IMR-90 (cell line): ENCODE measurements around the gene ME3.

Experiments
- BHLHE40 ChIP-seq: fragments of 150-350 bp; IDR thresholded peaks from 2 replicates; pipeline ENCODE4 v1.6.1; 2016; ENCODE audit warnings: mild to moderate bottlenecking, low read depth, low read length
- CEBPB ChIP-seq: IDR thresholded peaks from 2 replicates; pipeline ENCODE4 v1.6.1; 2012; ENCODE audit warnings: low read depth, low read length, improper control_type of control experiment
- CHD1 ChIP-seq: IDR thresholded peaks from 2 replicates; pipeline ENCODE4 v1.6.1; 2012; ENCODE audit warnings: low read depth, low read length, improper control_type of control experiment
- MAFK ChIP-seq: IDR thresholded peaks from 2 replicates; pipeline ENCODE4 v1.6.1; 2012; ENCODE audit warnings: low read depth, low read length, improper control_type of control experiment
- MAZ ChIP-seq: IDR thresholded peaks from 2 replicates; pipeline ENCODE4 v1.6.1; 2012; ENCODE audit warnings: low read depth, mild to moderate bottlenecking, low read length, improper control_type of control experiment, moderate library complexity, borderline replicate concordance
- MXI1 ChIP-seq: IDR thresholded peaks from 2 replicates; pipeline ENCODE4 v1.6.1; 2012; ENCODE audit warnings: low read depth, mild to moderate bottlenecking, low read length, moderate library complexity, borderline replicate concordance
- NFE2L2 ChIP-seq: fragments of 150-350 bp; IDR thresholded peaks from 2 replicates; pipeline ENCODE4 v1.6.1; 2016; ENCODE audit warnings: low read depth, mild to moderate bottlenecking, low read length
- POLR2A ChIP-seq: IDR thresholded peaks from 2 replicates; pipeline ENCODE4 v1.6.1; 2012; ENCODE audit warnings: mild to moderate bottlenecking, low read depth, low read length
- RCOR1 ChIP-seq: IDR thresholded peaks from 2 replicates; pipeline ENCODE4 v1.6.1; 2012; ENCODE audit warnings: mild to moderate bottlenecking, low read length, improper control_type of control experiment; ENCODE audit not compliant: insufficient replicate concordance
- RFX5 ChIP-seq: IDR thresholded peaks from 2 replicates; pipeline ENCODE4 v1.8.0; 2012; ENCODE audit warnings: low read depth, mild to moderate bottlenecking, low read length, moderate library complexity
- TF ChIP-seq, protein P1 (sequence below): conservative IDR thresholded peaks from 2 replicates; pipeline ENCODE4 v1.5.1; 2012; ENCODE audit warnings: mild to moderate bottlenecking, low read depth, low read length, improper control_type of control experiment
- TF ChIP-seq, protein P2 (sequence below): fragments of 150-350 bp; IDR thresholded peaks from 2 replicates; pipeline ENCODE4 v1.6.1; 2016; ENCODE audit warnings: low read depth, mild to moderate bottlenecking, low read length, moderate library complexity, borderline replicate concordance
- TF ChIP-seq, protein P3 (sequence below): fragments of 150-350 bp; IDR thresholded peaks from 2 replicates; pipeline ENCODE4 v1.6.1; 2017; ENCODE audit warnings: mild to moderate bottlenecking, antibody characterized with exemption, low read length, low read depth

GRCh38 chr11:86427441-86427840 is 245.0 kb downstream of the ME3 start:
- TF ChIP-seq RCOR1 (no peak), CEBPB (no peak), POLR2A (no peak), NFE2L2 (no peak), MXI1 (no peak), MAFK (peak; percentile 10; the same call in 1 of the 2 replicates), BHLHE40 (no peak), RFX5 (no peak), CHD1 (no peak), MAZ (no peak)
- TF ChIP-seq, protein P1, sequence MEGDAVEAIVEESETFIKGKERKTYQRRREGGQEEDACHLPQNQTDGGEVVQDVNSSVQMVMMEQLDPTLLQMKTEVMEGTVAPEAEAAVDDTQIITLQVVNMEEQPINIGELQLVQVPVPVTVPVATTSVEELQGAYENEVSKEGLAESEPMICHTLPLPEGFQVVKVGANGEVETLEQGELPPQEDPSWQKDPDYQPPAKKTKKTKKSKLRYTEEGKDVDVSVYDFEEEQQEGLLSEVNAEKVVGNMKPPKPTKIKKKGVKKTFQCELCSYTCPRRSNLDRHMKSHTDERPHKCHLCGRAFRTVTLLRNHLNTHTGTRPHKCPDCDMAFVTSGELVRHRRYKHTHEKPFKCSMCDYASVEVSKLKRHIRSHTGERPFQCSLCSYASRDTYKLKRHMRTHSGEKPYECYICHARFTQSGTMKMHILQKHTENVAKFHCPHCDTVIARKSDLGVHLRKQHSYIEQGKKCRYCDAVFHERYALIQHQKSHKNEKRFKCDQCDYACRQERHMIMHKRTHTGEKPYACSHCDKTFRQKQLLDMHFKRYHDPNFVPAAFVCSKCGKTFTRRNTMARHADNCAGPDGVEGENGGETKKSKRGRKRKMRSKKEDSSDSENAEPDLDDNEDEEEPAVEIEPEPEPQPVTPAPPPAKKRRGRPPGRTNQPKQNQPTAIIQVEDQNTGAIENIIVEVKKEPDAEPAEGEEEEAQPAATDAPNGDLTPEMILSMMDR: no peak
- TF ChIP-seq, protein P2, sequence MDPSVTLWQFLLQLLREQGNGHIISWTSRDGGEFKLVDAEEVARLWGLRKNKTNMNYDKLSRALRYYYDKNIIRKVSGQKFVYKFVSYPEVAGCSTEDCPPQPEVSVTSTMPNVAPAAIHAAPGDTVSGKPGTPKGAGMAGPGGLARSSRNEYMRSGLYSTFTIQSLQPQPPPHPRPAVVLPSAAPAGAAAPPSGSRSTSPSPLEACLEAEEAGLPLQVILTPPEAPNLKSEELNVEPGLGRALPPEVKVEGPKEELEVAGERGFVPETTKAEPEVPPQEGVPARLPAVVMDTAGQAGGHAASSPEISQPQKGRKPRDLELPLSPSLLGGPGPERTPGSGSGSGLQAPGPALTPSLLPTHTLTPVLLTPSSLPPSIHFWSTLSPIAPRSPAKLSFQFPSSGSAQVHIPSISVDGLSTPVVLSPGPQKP: no peak
- TF ChIP-seq, protein P3, sequence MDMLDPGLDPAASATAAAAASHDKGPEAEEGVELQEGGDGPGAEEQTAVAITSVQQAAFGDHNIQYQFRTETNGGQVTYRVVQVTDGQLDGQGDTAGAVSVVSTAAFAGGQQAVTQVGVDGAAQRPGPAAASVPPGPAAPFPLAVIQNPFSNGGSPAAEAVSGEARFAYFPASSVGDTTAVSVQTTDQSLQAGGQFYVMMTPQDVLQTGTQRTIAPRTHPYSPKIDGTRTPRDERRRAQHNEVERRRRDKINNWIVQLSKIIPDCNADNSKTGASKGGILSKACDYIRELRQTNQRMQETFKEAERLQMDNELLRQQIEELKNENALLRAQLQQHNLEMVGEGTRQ: no peak
